Measurements from ENCODE around the gene CNGA3. TPM values are rescaled to one million over a fixed set of nuclear protein-coding genes. Genes with fewer than 3 reads are reported as not detected.

Gene CNGA3
- under 0.01 TPM in 1 of 2 replicates, not detected in the other for total RNA-seq (ENCODE audit: low replicate concordance)

GRCh38 chr2:98346311-98347236 is at the start of gene CNGA3:
TSS of gene CNGA3 (plus strand) at chr2:98346456. CDS start at chr2:98369976, 23,520 bp downstream.

GRCh38 chr2:98444436-98445176 is 98.3 kb downstream of the CNGA3 start, which contains the start of gene INPP4A:
TSS of gene INPP4A (plus strand) at chr2:98444858. CDS start at chr2:98520049, 75,191 bp downstream.

Other genes starting within 250 kb of the CNGA3 start
- gene INPP4A, start 98.4 kb downstream of the CNGA3 start, total RNA-seq (ENCODE audit: low replicate concordance): 19.4 and 59.4 TPM in 2 replicates

All from smooth muscle cell of the coronary artery (primary cell).